ENCODE data around the gene SLC22A7. TPM values are rescaled to one million over a fixed set of nuclear protein-coding genes. Genes with fewer than 3 reads are reported as not detected.

Gene SLC22A7
- total RNA-seq, 1 experiment from 2014 or later: not detected

GRCh38 chr6:43287717-43288679 is 10.1 kb upstream of the SLC22A7 start:
- Histone ChIP-seq H2AFZ (ENCODE audit: low read length) (no peak overlapping the region), H3K9ac (ENCODE audit: low read length) (no peak overlapping the region), H4K20me1 (ENCODE audit: low read length) (no peaks in the 10 kb centered on the region), H3K36me3 (ENCODE audit: low read depth, low read length) (no peaks in the 10 kb centered on the region), H3K27me3 (ENCODE audit: low read length) (peaks cover 8% of the 10 kb centered on the region; the same call in 1 of the 2 replicates), H3K9me2 (replicated peaks; ENCODE audit: low read length) (no peaks in the 10 kb centered on the region), H3K4me2 (ENCODE audit: low read length) (no peak overlapping the region), H3K79me2 (ENCODE audit: low read length) (no peaks in the 10 kb centered on the region), H3K4me1 (ENCODE audit: insufficient read depth, low read length) (peaks cover 4% of the 10 kb centered on the region; the same call in 1 of the 2 replicates), H3K9me3 (ENCODE audit: low read length) (no peaks in the 10 kb centered on the region), H3K27ac (ENCODE audit: low read length) (no peak overlapping the region), H3F3A (ENCODE audit: low read length, unreplicated experiment) (no peaks in the 10 kb centered on the region), H3K4me3 (ENCODE audit: low read length) (no peak overlapping the region)
- intact Hi-C loops (cut with micrococcal nuclease): no loop called here
- TF ChIP-seq, protein P1, sequence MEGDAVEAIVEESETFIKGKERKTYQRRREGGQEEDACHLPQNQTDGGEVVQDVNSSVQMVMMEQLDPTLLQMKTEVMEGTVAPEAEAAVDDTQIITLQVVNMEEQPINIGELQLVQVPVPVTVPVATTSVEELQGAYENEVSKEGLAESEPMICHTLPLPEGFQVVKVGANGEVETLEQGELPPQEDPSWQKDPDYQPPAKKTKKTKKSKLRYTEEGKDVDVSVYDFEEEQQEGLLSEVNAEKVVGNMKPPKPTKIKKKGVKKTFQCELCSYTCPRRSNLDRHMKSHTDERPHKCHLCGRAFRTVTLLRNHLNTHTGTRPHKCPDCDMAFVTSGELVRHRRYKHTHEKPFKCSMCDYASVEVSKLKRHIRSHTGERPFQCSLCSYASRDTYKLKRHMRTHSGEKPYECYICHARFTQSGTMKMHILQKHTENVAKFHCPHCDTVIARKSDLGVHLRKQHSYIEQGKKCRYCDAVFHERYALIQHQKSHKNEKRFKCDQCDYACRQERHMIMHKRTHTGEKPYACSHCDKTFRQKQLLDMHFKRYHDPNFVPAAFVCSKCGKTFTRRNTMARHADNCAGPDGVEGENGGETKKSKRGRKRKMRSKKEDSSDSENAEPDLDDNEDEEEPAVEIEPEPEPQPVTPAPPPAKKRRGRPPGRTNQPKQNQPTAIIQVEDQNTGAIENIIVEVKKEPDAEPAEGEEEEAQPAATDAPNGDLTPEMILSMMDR (conservative IDR thresholded peaks at IDR 0.05; ENCODE audit: low read depth, low read length): no peak
- TF ChIP-seq EZH2phosphoT487 (IDR thresholded peaks at IDR 0.05; ENCODE audit: borderline replicate concordance, low read length) (no peak), EZH2 (IDR thresholded peaks at IDR 0.05; ENCODE audit: low read length, unreplicated experiment) (no peak)
- ATAC-seq (no peak), DNase-seq (no peak)
- ChIA-PET POLR2A (ENCODE audit: unreplicated experiment) (interaction anchor here (0.6 kb wide), 1 partner anchor 20 kb away, joined by 4 read pairs; the partner anchor contains the start of gene CRIP3), CTCF (no interaction called here)
- no TSS peak for BruUV-seq (replicated peaks)

GRCh38 chr6:43290339-43290904 is 7.6 kb upstream of the SLC22A7 start:
- Histone ChIP-seq H3K4me2 (ENCODE audit: low read length) (no peak overlapping the region), H4K20me1 (ENCODE audit: low read length) (no peaks in the 10 kb centered on the region), H3K36me3 (ENCODE audit: low read depth, low read length) (no peaks in the 10 kb centered on the region), H3K9ac (ENCODE audit: low read length) (no peak overlapping the region), H3K4me3 (ENCODE audit: low read length) (no peak overlapping the region), H3K79me2 (ENCODE audit: low read length) (no peaks in the 10 kb centered on the region), H3K4me1 (ENCODE audit: insufficient read depth, low read length) (no peaks in the 10 kb centered on the region), H3K27ac (ENCODE audit: low read length) (no peak overlapping the region), H3K9me2 (replicated peaks; ENCODE audit: low read length) (no peaks in the 10 kb centered on the region), H3K27me3 (ENCODE audit: low read length) (no peaks in the 10 kb centered on the region), H3F3A (ENCODE audit: low read length, unreplicated experiment) (no peaks in the 10 kb centered on the region), H3K9me3 (ENCODE audit: low read length) (no peaks in the 10 kb centered on the region), H2AFZ (ENCODE audit: low read length) (no peak overlapping the region)
- ChIA-PET CTCF (no interaction called here), POLR2A (ENCODE audit: unreplicated experiment) (no interaction called here)
- DNase-seq: no peak
- BruUV-seq (replicated peaks): no TSS peak
- intact Hi-C loops (cut with micrococcal nuclease): no loop called here
- TF ChIP-seq, protein P1 (conservative IDR thresholded peaks at IDR 0.05; ENCODE audit: low read depth, low read length): no peak
- no peak for ATAC-seq

DNA sequence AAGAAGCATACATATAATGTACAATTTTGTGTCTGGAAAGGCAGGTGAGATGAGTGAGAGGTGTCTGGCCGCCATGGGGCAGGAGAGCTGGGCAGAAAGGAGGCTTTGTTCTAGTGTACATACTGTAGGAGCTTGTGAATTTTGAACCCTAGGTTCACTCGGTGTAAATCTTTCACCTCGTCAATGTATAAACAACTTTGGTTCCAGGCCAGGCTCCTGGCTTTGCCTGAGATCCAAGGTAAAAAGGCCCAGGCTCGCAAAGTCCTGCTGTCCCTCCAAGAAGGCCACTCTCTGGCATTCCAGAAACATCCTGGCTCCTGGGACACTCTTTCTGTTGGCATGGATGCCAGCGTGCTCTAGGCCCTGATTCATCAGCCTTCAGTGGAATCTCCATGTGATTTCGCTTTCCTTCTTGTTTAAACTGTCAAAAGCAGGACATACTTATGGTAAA is 7.1 kb upstream of the SLC22A7 start:
- H3K4me1 ChIP-seq (ENCODE audit: insufficient read depth, low read length): no peaks in the 10 kb centered on the region
- no TSS peak for BruUV-seq (replicated peaks)
- H3K27me3 ChIP-seq (ENCODE audit: low read length): no peaks in the 10 kb centered on the region
- DNase-seq (no peak), ATAC-seq (no peak)
- TF ChIP-seq EZH2phosphoT487 (IDR thresholded peaks at IDR 0.05; ENCODE audit: borderline replicate concordance, low read length) (no peak), EZH2 (IDR thresholded peaks at IDR 0.05; ENCODE audit: low read length, unreplicated experiment) (no peak)
- TF ChIP-seq, protein P1 (conservative IDR thresholded peaks at IDR 0.05; ENCODE audit: low read depth, low read length): no peak
- H4K20me1 ChIP-seq (ENCODE audit: low read length): no peaks in the 10 kb centered on the region
- H3K9ac ChIP-seq (ENCODE audit: low read length): no peak overlapping the region
- H2AFZ ChIP-seq (ENCODE audit: low read length): no peak overlapping the region
- no peak overlapping the region for H3K4me3 ChIP-seq (ENCODE audit: low read length)
- no peaks in the 10 kb centered on the region for H3K9me3 ChIP-seq (ENCODE audit: low read length)
- no peak overlapping the region for H3K4me2 ChIP-seq (ENCODE audit: low read length)
- no peaks in the 10 kb centered on the region for H3K9me2 ChIP-seq (replicated peaks; ENCODE audit: low read length)
- POLR2A ChIA-PET (ENCODE audit: unreplicated experiment): no interaction called here
- intact Hi-C loops (cut with micrococcal nuclease): no loop called here
- no peaks in the 10 kb centered on the region for H3F3A ChIP-seq (ENCODE audit: low read length, unreplicated experiment)
- no peak overlapping the region for H3K27ac ChIP-seq (ENCODE audit: low read length)
- no peaks in the 10 kb centered on the region for H3K36me3 ChIP-seq (ENCODE audit: low read depth, low read length)
- no peaks in the 10 kb centered on the region for H3K79me2 ChIP-seq (ENCODE audit: low read length)
- CTCF ChIA-PET: no interaction called here
